Body of pancreas (tissue), 4 donors: Measurements from ENCODE around the gene TNRC18.

Experiments used
- CTCF ChIP-seq, 7 experiments: fragments of 450-650 bp in 4 of 7; fragments of 200-600 bp in 3 of 7; sonication (generic) in 3 of 7; IDR thresholded peaks; one replicate each; pipeline ENCODE4 v1.5.1; 2016 to 2019; ENCODE audit warnings: antibody characterized with exemption in 7 of 7
- POLR2A ChIP-seq, 3 donors: fragments of 450-650 bp; IDR thresholded peaks; one replicate each; pipeline ENCODE4 v1.6.1; 2016; ENCODE audit warnings: antibody characterized with exemption in 3 of 3, mild to moderate bottlenecking in 2 of 3

- TF ChIP-seq CTCF (IDR thresholded peaks at IDR 0.05), result no peak
- no peak for TF ChIP-seq POLR2A (IDR thresholded peaks at IDR 0.05)
These were observed 81.0 kb downstream of the TNRC18 start for GRCh38 chr7:5342631-5343030.
